GM21619 (cell line): ENCODE results near the gene ADAM19.
"Not testable (repeated sequence)": the region's sequence is repeated elsewhere in the genome, so short reads cannot be mapped to it uniquely, and the experiment has no call there.

ENCODE experiments used
- ATAC-seq: cut with Tn5 transposase; IDR thresholded peaks from one replicate; pipeline ENCODE4 v1.9.1; 2021; ENCODE audit not compliant: unreplicated experiment

ADAM19 gene

DNA sequence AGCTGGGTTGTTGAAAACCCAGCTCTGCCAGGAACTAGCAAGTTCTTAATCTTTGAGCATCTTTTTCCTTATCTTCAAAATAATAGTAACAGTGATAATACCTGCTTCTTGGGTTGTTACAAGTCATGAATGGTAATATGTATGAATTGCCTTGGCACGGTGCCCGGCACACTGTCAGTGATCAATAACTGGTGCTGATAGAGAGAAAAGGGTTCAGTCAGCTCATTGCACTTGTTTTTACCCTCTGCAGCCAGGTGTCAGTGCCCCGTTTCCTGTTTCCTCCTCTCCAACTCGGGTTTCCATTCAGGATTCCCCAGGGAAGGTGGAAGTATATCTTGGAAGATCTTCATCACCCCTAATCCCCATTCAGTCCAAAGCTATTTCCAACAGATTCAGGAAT, 131.4 kb downstream of the ADAM19 start:
- no peak for ATAC-seq

DNA sequence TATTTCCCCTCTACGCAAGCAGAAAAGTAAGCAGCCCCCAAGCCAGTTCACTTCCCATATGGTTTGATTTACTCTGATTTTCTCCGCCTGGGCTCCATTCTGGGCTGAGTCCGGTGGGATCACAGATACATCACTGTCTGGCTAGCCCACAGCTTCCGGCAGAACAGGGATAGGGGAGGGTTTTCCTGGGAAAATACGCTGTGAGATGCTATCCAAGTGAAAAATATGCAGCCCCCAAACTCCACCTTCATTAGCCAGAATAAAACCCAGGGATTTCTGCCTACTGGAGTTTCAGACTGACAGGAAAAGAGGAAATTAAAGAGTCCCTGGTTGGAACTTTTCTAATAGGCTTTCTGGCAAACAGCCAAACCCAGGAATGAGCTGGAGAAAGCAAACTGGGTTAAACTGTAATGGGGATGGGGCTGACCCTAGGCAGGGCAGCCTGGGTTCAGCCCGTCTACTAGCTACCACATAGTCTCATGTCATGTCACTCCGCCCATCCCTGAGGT, 132.5 kb downstream of the ADAM19 start:
- no peak for ATAC-seq

DNA sequence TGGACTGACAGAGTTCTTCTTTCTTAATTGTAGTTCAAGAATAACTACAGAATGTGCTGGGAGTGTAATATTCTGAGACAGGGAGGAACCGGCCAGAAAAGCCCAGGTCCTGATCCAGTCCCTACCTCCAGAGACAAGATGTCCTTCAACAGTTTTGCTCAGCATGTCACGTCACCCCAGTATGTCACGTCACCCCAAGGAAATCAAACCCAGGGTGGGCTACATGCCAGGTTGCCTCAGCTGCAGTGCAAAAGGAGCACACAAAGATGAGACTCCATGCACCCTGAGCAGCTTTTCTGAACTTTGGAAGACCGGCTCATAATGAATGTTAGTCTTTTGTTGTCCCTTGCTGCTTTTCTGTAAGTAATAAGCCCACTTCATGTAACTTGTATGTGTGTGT, 141.5 kb downstream of the ADAM19 start:
- no peak for ATAC-seq

DNA sequence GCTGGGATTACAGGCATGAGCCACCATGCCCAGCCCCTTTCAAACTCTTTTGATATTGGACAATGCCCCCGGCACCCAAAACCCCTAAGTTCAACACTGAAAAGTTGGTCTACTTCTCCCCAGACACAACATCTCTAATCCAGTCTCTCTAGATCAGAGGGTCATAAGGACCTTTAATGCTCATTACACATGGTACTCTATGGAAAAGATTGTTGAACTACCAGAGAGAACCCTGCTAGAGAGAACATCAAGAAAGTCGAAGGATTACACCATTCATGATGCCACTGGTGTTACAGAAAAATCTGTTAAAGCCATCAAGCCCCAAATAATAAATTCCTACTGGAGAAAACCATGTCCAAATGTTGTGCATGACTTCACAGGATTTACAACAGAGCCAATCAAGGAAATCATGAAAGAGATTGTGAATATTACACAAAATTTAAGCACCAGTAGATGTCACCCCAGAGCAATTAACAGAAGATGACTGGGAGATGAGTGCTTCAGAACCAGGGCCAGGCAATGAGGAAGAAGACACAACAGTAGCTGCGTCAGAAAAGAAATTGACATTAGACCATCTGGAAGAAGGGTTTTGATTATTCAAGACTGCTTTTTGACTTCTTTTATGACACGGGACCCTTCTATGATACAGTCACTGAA, 143.9 kb downstream of the ADAM19 start:
- ATAC-seq, result no peak

DNA sequence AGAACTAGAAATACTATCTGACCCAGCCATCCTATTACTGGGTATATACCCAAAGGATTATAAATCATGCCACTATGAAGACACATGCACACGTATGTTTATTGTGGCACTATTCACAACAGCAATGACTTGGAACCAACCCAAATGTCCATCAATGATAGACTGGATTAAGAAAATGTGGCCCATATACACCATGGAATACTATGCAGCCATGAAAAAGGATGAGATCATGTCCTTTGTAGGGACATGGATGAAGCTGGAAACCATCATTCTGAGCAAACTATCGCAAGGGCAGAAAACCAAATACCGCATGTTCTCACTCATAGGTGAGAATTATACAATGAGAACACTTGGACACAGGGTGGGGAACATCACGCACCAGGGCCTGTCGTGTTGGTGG, 145.7 kb downstream of the ADAM19 start:
- not testable (repeated sequence) for ATAC-seq
